H9 (cell line): ENCODE data around the gene TIAM2. TPM values are rescaled to one million over a fixed set of nuclear protein-coding genes. Genes with fewer than 3 reads are reported as not detected.

Experiments used
- DNase-seq: peaks from one replicate; pipeline ENCODE4 v3.0.0-alpha.2; 2017
- H2AFZ ChIP-seq: one replicate; pipeline ENCODE4 v1.6.1; 2013; ENCODE audit warnings: mild to moderate bottlenecking, low read length, control low read depth, moderate library complexity
- H2AK5ac ChIP-seq: 2 replicates; pipeline ENCODE4 v1.6.1; 2013; ENCODE audit warnings: low read length, control low read depth, mixed read lengths; ENCODE audit not compliant: insufficient read length
- H2BK120ac ChIP-seq: one replicate; pipeline ENCODE4 v1.6.1; 2013; ENCODE audit warnings: low read depth, mild to moderate bottlenecking, low read length, control low read depth, inconsistent platforms; ENCODE audit not compliant: poor library complexity, severe bottlenecking
- H2BK12ac ChIP-seq: 2 replicates; pipeline ENCODE4 v1.6.1; 2013; ENCODE audit warnings: low read length, control low read depth, mixed read lengths, low read depth; ENCODE audit not compliant: insufficient read length
- H2BK15ac ChIP-seq: 2 replicates; pipeline ENCODE4 v1.6.1; 2013; ENCODE audit warnings: low read depth, low read length, control low read depth
- H2BK20ac ChIP-seq: one replicate; pipeline ENCODE4 v1.6.1; 2013; ENCODE audit warnings: low read depth, mild to moderate bottlenecking, low read length, control low read depth, inconsistent platforms; ENCODE audit not compliant: poor library complexity, severe bottlenecking
- H2BK5ac ChIP-seq: 2 replicates; pipeline ENCODE4 v1.6.1; 2013; ENCODE audit warnings: low read length, control low read depth, mixed read lengths; ENCODE audit not compliant: insufficient read length
- H3K14ac ChIP-seq: 2 replicates; pipeline ENCODE4 v1.6.1; 2013; ENCODE audit warnings: low read length, control low read depth; ENCODE audit not compliant: insufficient read depth
- H3K18ac ChIP-seq: 2 replicates; pipeline ENCODE4 v1.6.1; 2013; ENCODE audit warnings: low read depth, mild to moderate bottlenecking, mixed read lengths, low read length, control low read depth; ENCODE audit not compliant: insufficient read length
- H3K23ac ChIP-seq: 2 replicates; pipeline ENCODE4 v1.6.1; 2013; ENCODE audit warnings: low read length, control low read depth, mixed read lengths, low read depth; ENCODE audit not compliant: insufficient read length
- H3K23me2 ChIP-seq: 2 replicates; pipeline ENCODE4 v1.6.1; 2013; ENCODE audit warnings: low read depth, mild to moderate bottlenecking, mixed read lengths, low read length, control low read depth; ENCODE audit not compliant: insufficient read length, poor library complexity, severe bottlenecking
- H3K27ac ChIP-seq: 2 replicates; pipeline ENCODE4 v1.5.1; 2013; ENCODE audit warnings: low read length, control low read depth, mixed read lengths, low read depth; ENCODE audit not compliant: insufficient read length
- H3K27me3 ChIP-seq: 2 replicates; pipeline ENCODE4 v1.6.1; 2013; ENCODE audit warnings: low read length, control low read depth, inconsistent platforms; ENCODE audit not compliant: insufficient read depth
- H3K4ac ChIP-seq: 2 replicates; pipeline ENCODE4 v1.6.1; 2013; ENCODE audit warnings: low read depth, mild to moderate bottlenecking, control low read depth, inconsistent platforms, low read length, moderate library complexity
- H3K4me1 ChIP-seq: 2 replicates; pipeline ENCODE4 v1.6.1; 2013; ENCODE audit warnings: low read length, control low read depth, inconsistent platforms; ENCODE audit not compliant: insufficient read depth
- H3K4me2 ChIP-seq: 2 replicates; pipeline ENCODE4 v1.6.1; 2013; ENCODE audit warnings: low read length, control low read depth, mixed read lengths; ENCODE audit not compliant: insufficient read length, insufficient read depth
- H3K56ac ChIP-seq: 2 replicates; pipeline ENCODE4 v1.6.1; 2013; ENCODE audit warnings: low read depth, mild to moderate bottlenecking, mixed read lengths, low read length, control low read depth; ENCODE audit not compliant: insufficient read length
- H3K79me1 ChIP-seq: 2 replicates; pipeline ENCODE4 v1.6.1; 2013; ENCODE audit warnings: low read depth, mild to moderate bottlenecking, moderate library complexity, low read length, control low read depth, inconsistent platforms; ENCODE audit not compliant: insufficient read depth, poor library complexity, severe bottlenecking
- H3K79me2 ChIP-seq: 2 replicates; pipeline ENCODE4 v1.6.1; 2013; ENCODE audit warnings: low read length, control low read depth, inconsistent platforms; ENCODE audit not compliant: insufficient read depth
- H3K9ac ChIP-seq: 2 replicates; pipeline ENCODE4 v1.6.1; 2013; ENCODE audit warnings: low read length, control low read depth, mixed read lengths; ENCODE audit not compliant: insufficient read length; ENCODE audit errors: extremely low read depth
- H3K9me3 ChIP-seq: one replicate; pipeline ENCODE4 v1.6.1; 2013; ENCODE audit warnings: low read depth, low read length, inconsistent platforms; ENCODE audit not compliant: control insufficient read depth
- H3T11ph ChIP-seq: one replicate; pipeline ENCODE4 v1.6.1; 2013; ENCODE audit warnings: mild to moderate bottlenecking, low read length, control low read depth, inconsistent platforms
- H4K20me1 ChIP-seq: one replicate; pipeline ENCODE4 v1.6.1; 2013; ENCODE audit not compliant: control insufficient read depth, insufficient read length, insufficient read depth
- H4K5ac ChIP-seq: 2 replicates; pipeline ENCODE4 v1.6.1; 2013; ENCODE audit warnings: low read depth, mild to moderate bottlenecking, mixed read lengths, low read length, control low read depth; ENCODE audit not compliant: insufficient read length
- H4K8ac ChIP-seq: replicated peaks from 2 replicates; pipeline ENCODE4 v1.6.1; 2013; ENCODE audit warnings: low read length, control low read depth, mixed read lengths, low read depth; ENCODE audit not compliant: insufficient read length
- H4K91ac ChIP-seq: 2 replicates; pipeline ENCODE4 v1.6.1; 2013; ENCODE audit warnings: low read depth, mild to moderate bottlenecking, moderate library complexity, mixed read lengths, low read length, control low read depth; ENCODE audit not compliant: insufficient read length
- H3K27ac Mint-ChIP-seq, 3 experiments: 2 replicates in 2 of 3; 3 replicates in 1 of 3; pipeline ENCODE4 v1.8.0; 2020 to 2021; ENCODE audit warnings: mixed read lengths in 3 of 3, mild to moderate bottlenecking in 1 of 3, moderate library complexity in 1 of 3
- H3K27me3 Mint-ChIP-seq: 2 replicates; pipeline ENCODE4 v1.8.0; 2021; ENCODE audit warnings: low read depth, mild to moderate bottlenecking, moderate library complexity, mixed read lengths
- H3K36me3 Mint-ChIP-seq, 3 experiments: 2 replicates in 2 of 3; 3 replicates in 1 of 3; pipeline ENCODE4 v1.8.0; 2020 to 2021; ENCODE audit warnings: low read depth in 3 of 3, mixed read lengths in 3 of 3; ENCODE audit not compliant: insufficient read depth in 1 of 3
- H3K4me1 Mint-ChIP-seq, 2 experiments: 2 replicates each; pipeline ENCODE4 v1.8.0; 2020; ENCODE audit warnings: mixed read lengths in 2 of 2
- H3K4me3 Mint-ChIP-seq, 2 experiments: 2 replicates in 1 of 2; 3 replicates in 1 of 2; pipeline ENCODE4 v1.8.0; 2020 to 2021; ENCODE audit warnings: mild to moderate bottlenecking in 2 of 2, mixed read lengths in 2 of 2, moderate library complexity in 1 of 2
- H3K9me3 Mint-ChIP-seq, 2 experiments: 2 replicates in 1 of 2; 3 replicates in 1 of 2; pipeline ENCODE4 v1.8.0; 2020; ENCODE audit warnings: mild to moderate bottlenecking in 2 of 2, mixed read lengths in 2 of 2, moderate library complexity in 1 of 2
- CTCF ChIP-seq: fragments of 200-600 bp; sonication (generic); conservative IDR thresholded peaks from 3 replicates; pipeline ENCODE4 v1.8.0; 2021; ENCODE audit warnings: antibody characterized with exemption, mild to moderate bottlenecking
- whole genome bisulfite sequencing: extraction: QIAGEN DNeasy Blood & Tissue Kit; methylation state at CpG from one replicate; pipeline ENCODE4 v1.1.7; 2013; ENCODE audit warnings: missing lambda C conversion rate, low lambda C conversion rate, mixed read lengths; ENCODE audit not compliant: insufficient read length; ENCODE audit errors: extremely low coverage; 5-methylcytosine and 5-hydroxymethylcytosine counted together
- total RNA-seq: library from RNA; stranded (reverse); gene quantifications from 2 replicates; pipeline ENCODE4 v1.2.1, GENCODE V29; 2021

TIAM2 gene
- total RNA-seq, 1 experiment from 2014 or later: 6.3 TPM

GRCh38 chr6:155056756-155057155 lies 61.6 kb downstream of the TIAM2 start:
- no peaks in the 10 kb centered on the region; a peak in 1 of 4 replicates for H3K4me1 Mint-ChIP-seq
- DNase-seq: no peak
- WGBS: no CpG with 5 or more reads among the region's 3 CpGs

More at GRCh38 chr6:155056756-155057155, 61.6 kb downstream of the TIAM2 start:
- no peak overlapping the region for H4K91ac ChIP-seq
- no peaks in the 10 kb centered on the region for H3K23me2 ChIP-seq
- no peak overlapping the region for H2AFZ ChIP-seq
- no peak overlapping the region for H3K23ac ChIP-seq
- no peaks in the 10 kb centered on the region for H3K4me1 ChIP-seq
- H3K9ac ChIP-seq: no peak overlapping the region
- Mint-ChIP-seq H3K27ac (no peak overlapping the region), H3K36me3 (peaks cover 0 to 9% (median 0%) of the 10 kb centered on the region in 3 experiments; a peak in 3 of 7 replicates), H3K4me3 (no peak overlapping the region), H3K27me3 (no peaks in the 10 kb centered on the region), H3K9me3 (peaks cover 0 to 5% of the 10 kb centered on the region in 2 experiments; a peak in 2 of 5 replicates)
- no peak for TF ChIP-seq CTCF
- no peak overlapping the region for H2BK12ac ChIP-seq
- H3K79me1 ChIP-seq: peaks cover 3% of the 10 kb centered on the region
- no peaks in the 10 kb centered on the region for H3K9me3 ChIP-seq
- H3K4me2 ChIP-seq: no peak overlapping the region
- H2AK5ac ChIP-seq: no peak overlapping the region
- no peaks in the 10 kb centered on the region for H3K79me2 ChIP-seq
- no peak overlapping the region for H2BK20ac ChIP-seq
- no peak overlapping the region for H2BK120ac ChIP-seq
- no peak overlapping the region for H3K18ac ChIP-seq
- no peaks in the 10 kb centered on the region for H4K20me1 ChIP-seq
- H4K5ac ChIP-seq: no peak overlapping the region
- no peak overlapping the region for H4K8ac ChIP-seq
- H2BK15ac ChIP-seq: no peak overlapping the region
- no peaks in the 10 kb centered on the region for H3K27me3 ChIP-seq
- no peak overlapping the region for H2BK5ac ChIP-seq
- no peak overlapping the region for H3K14ac ChIP-seq
- H3T11ph ChIP-seq: no peak overlapping the region
- H3K27ac ChIP-seq: no peak overlapping the region
- no peak overlapping the region for H3K4ac ChIP-seq
- H3K56ac ChIP-seq: no peak overlapping the region
